Measurements from ENCODE around the gene IFIH1.

Gene IFIH1

DNA sequence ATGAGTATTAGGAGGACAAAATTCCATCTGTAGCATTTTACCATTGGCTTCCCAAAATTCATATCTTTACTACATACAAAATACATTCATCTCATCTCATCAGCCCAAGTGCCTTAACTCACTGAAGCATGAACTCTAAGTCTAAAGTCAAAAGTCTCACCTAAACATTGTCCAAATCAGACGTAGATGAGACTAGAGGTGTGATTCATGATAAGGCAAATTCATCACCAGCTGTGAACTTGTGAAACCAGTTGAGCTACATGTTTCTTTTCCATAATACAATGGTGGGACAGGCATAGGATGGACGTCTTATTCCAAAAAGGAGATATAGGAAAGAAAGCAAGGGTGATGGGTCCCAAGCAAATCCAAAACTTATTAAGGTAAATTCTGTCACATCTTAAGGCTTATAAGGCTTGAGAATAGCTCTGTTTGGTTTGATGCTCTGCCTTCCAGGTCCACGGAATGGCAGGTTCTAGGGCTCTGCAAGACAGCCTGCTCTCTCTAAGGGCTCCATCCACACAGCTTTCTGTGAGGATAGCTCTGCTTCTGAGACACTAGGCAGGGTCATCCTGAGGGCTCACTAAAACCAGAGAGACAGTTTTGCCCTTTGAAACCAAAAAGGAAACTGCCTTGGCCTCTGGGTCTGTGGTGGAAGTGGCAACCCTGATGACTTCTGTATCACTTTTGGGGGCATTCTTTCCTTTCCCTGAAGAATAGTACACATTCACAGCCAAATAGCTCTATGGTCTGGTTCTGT is 9.6 kb downstream of the IFIH1 start:
- no peak for DNase-seq (ENCODE audit: low read depth in 2 of 2)

DNA sequence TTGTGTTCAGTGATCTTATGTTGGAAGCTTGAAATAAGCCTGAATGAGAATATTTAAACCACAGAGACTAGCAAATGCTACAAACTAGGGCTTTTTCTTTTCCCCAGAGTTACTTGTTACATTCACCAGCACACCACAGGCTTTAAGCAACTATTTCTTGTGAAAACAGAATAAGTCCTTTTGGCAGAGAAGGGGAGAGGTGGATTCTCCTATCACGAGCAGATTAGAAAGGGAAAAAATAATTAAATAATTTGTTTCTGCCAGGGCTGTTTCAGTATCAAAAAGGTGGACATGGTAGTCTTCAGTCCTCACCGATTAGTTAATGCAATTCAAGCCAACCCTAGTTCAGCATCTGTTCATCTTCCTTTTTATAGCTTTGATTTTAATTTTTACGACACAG is 12.6 kb downstream of the IFIH1 start:
- no peak for DNase-seq (ENCODE audit: low read depth in 2 of 2)

DNA sequence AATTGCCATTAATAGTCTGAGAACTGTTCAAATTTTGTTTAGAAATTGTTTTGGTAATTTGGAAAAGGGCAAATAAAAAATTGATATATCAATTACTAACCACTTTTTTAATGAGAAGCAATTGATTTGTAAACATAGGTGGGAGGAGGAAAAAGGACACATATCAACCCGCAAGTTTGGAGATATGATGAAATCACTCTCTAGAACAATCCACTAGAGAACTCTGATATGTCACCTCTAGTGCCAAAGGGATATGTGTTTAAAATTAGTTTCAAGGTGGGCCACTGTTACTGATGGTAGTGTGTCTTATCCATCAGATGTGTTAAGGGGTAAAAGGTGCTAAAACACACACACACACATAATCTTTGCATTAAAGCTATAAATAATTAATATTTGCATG is 16.6 kb downstream of the IFIH1 start:
- no peak for DNase-seq (ENCODE audit: low read depth in 2 of 2)

DNA sequence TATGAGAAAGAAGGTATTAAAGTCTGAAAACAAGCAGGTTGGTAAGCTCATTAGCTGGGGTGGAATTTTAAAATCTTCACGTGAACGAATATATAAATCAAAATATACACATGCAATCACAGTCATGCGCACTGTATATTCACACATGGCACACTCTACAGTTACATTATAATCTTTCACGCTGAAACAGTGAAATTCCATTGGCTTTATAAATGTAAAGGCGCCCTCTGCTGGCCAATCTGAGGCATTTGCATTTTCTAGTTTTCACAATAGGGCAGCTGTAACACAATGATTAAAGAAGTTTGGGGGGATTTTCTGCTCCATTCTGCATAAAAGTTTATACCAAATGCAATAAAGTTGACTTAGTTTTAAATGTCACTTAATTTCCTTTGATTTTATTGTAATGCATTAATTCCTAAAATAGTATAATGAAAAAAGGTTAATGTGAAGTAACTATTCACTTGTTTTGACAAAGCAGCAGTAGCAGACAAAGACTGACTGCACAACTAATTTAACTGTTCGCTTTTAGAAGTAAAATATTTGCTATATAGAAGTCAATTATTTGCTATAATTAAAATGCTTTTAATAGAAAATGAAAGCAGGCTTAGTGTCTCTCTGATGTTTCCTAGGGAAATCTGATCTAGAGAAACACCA is 17.2 kb downstream of the IFIH1 start:
- no peak for DNase-seq (ENCODE audit: low read depth in 2 of 2)

DNA sequence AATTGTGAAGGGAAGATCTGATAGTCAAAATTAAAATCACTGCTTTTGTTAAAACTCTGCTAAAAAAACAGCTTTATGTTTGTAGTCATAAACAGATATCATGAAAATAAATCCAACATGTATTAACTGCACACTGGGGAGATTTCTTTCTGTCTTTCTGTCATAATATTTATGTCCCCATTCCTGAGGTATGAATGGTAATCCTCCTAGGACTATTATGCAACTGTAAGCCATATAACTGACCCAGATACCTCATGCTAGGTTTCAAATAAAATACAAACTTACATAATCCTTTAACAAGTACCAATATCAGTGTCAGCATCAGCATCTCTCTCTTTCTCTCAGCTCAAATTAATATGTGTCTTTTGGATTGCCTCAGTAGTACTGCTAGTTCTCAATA is 18.2 kb downstream of the IFIH1 start:
- DNase-seq (ENCODE audit: low read depth in 2 of 2): no peak

DNA sequence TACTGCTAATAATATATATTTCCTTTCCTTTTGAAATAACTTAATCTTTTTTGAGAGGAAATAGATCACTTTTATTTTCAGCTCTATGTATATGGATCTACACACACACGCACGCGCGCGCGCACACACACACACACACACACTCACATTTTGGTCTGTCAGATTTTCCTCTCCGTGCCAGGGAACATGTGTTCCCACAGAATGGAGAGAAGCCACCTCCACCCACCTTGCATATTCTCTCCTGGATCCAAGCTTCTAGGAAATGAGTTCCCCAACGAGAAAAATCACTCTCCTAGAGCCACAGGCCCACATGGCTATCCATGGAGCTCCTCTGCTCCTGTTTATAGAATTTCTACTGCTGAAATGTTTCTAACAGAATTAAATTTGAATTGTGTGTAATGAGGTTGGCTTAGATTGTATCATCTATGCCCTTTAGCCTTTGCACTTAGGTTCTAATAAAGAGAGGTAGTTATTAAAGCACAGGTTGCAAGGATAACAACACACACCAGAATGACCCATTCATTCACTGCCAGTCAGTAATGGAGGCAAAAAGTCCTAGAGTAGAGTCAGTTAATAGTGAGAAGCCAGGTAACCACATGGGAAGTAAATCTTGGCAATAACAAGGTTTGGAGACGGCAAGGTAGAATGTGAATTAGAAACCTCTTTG is 19.7 kb downstream of the IFIH1 start:
- DNase-seq (ENCODE audit: low read depth in 2 of 2): no peak

DNA sequence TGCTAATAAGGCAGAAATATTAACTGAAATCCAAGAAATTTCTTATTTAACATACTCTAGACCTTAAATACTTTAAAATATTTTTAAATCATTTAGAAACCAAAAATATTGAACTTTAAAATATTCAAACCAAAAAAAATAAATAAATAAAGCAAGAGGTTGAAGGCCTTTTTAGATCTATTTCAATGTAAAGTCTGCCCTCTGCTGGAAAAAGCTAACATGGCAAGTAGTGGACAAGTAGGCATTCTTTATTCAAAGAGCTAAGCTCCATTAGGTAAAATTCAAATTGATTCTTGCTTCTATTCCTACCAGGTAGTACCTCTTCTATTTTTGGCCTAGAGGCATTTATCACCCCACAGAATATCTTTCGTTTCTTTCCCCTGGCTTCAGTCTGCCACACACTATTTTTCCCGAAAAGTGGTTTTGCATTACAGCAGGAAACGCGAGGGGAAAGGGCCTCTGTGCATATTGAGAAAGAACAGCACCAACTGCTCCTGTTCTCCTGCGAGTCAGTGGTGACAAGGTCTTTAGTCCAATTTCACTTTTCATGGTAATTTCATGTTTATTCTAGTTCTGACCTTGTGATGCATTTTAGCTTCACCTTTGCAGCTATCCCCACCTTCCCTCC is 20.4 kb downstream of the IFIH1 start:
- DNase-seq (ENCODE audit: low read depth in 2 of 2): no peak

DNA sequence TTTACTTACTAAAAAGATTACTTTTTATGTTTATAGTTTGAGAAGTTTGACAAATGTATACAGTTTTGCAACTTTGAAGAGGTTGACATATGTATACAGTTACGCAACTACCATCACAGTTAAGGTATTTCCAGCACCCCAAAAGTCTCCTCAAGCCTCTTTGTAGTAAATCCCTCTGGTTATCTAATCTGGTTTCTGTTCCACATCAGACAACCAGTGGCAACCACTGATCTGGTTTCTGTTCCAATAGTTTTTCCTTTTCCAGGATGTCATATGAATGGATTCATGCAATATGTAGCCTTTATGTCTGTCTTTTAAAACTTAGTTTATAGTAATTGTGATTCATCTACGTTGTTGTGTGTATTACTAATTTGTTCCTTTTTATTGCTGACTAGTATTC is 23.5 kb downstream of the IFIH1 start:
- DNase-seq (ENCODE audit: low read depth in 2 of 2): no peak

DNA sequence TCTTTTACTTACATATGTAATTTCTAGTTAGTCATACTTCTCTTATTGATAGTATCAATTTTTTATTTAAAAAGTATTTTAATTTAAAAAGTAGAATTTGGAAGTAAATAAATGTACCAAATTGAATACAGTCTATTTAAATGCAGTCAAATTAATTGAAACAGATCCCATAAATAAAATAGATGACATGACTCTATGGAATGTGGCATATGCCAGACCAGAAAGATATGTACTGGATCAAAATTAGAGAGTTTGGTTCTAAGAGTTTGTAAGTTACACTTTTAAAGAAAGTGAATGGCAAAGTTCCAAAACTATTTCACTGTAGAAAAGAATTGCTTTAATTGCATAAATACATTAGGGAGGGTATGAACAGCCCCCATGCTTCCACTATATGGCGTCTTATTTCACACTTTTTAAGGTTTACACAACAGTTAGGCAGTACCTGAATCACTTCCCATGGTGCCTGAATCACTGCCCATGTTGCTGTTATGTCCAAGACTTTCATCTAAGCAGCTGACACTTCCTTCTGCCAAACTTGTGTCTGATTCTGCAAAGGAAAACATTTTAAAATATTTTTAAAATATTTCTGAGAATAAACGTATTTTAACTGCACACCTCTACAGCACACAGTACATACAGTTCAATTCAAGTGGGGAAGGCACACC is 25.2 kb downstream of the IFIH1 start:
- DNase-seq (ENCODE audit: low read depth in 2 of 2): no peak

DNA sequence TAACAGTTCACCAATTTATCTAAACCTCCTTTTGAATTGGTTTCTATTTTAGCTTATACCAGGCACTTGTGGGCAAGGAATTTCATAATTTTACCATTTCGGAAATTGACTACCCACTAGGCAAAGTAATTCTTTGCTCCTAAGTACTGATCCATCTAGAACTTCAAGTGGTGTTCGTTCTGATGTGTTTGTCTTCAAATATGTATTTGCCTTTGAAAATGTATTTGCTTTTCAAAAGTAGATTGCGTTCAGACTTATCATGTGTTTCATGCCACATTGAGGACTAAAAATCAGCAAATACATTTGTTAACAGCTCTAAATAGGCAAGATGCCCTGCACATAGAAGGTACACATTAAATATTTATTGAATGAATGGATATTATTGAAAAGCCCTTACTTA is 26.7 kb downstream of the IFIH1 start:
- no peak for DNase-seq (ENCODE audit: low read depth in 2 of 2)

DNA sequence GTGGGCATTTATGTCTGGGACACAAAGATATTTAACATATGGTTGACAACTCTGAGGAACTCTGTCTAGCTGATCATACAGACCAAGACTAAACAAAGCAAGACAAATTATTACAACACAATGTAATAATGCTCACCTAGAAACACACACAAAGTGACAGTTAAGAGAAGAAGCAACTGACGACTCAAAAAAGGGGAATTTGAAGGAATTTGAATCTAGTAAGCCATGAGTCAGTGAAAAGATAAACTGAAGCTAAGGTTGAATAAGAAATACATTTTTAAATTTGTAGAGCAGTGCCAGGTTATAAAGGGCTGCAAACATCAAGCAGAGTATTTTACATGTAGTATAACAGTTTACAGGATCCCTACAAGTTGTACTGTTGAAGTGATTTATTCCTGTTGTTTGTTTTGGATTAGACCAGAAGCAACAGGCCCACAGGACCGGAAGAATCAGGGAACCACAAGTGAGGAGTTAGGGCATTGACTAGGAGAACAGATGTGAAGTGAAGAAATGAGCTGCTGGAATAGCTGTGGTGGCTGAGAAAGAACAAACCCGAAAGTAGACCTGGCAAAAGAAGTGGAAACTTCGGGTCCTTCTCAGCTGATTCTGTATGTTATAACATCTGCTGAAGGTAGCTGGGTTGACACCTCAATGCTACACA is 35.6 kb downstream of the IFIH1 start:
- no peak for DNase-seq (ENCODE audit: low read depth in 2 of 2)

DNA sequence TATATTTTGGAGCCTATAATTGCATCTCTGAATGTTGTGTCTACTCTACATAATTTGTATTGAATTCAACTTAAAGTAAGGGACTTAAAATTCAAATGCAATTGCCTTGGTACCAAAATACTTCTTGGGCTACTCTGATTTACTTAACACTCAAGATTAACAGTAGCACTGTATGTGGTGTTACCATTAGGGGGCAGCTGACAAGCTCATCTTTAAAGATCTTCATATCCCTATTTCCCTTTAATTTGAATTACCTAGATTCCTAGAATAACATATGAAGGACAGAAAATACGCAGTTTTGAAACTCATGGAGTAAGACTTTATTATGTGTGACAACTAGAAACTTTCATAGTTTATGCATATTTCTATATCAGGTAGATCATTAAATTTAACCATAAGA is 37.8 kb downstream of the IFIH1 start:
- no peak for DNase-seq (ENCODE audit: low read depth in 2 of 2)

DNA sequence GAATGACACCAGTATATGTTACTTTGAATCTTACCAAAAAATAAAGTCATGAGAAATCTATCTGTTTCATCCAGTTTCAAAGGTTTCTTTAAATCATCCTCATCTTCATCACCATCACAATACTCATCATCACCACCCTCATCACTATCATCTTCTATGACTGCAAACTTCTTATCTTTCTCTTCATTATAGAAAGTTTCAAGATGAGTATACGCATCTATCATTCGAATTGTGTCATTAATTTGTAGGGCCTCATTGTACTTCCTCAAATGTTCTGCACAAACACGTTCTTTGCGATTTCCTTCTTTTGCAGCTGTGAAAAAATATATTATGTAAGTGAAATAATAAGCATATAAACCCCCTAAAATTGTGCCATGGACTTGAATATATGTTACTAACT is 41.1 kb downstream of the IFIH1 start:
- DNase-seq (ENCODE audit: low read depth in 2 of 2): no peak

DNA sequence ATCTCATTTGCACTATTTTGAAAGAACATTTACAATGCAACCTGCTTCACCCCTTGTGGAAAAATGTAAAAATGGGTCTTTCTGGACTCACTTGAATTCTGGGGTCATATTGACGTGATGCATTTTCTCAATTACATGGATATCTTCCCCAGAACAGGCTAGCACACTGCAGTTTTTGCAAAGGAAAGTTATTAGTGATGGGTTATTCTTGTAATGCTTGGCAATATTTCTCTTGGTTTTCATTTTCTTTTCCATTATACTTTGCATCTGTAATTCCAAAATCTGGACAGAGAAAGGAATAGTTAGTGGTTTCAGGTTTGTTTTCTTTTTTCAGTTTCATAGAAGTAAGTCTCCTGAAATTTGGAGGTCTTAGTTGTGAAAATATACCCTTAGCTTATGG is 50.5 kb downstream of the IFIH1 start:
- no peak for DNase-seq (ENCODE audit: low read depth in 2 of 2)

DNA sequence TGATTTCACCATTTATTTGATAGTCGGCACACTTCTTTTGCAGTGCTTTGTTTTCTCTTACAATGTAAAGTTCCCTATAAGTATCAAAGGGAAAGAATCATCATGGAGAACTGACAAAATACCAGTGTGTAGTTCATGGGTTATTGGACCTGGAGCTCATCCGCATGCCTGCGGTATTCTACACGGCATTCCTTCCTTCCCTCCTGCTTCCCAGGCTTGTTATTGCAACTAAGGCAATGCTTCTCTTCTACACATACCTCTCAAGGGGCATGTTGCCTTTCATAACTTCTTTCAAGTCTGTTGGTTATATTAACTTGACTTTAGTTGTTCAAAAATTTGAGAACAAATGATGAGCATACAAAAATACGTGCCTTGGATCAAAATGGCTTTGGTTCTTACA is 51.0 kb downstream of the IFIH1 start:
- no peak for DNase-seq (ENCODE audit: low read depth in 2 of 2)

DNA sequence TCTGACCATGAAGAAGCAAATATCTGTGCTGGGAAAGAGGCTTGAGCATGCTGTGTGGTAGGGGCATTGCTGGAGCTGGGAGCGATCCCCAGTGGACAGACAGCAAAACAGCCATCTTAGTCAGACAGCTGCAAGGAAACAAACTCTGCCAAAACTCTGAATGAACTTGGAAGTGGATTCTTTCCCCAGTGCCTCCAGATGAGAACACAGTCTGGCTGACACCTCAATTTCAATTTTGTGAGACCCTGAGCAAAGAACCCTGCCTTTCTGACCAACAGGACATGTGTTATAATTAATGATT is 52.1 kb downstream of the IFIH1 start:
- no peak for DNase-seq (ENCODE audit: low read depth in 2 of 2)

DNA sequence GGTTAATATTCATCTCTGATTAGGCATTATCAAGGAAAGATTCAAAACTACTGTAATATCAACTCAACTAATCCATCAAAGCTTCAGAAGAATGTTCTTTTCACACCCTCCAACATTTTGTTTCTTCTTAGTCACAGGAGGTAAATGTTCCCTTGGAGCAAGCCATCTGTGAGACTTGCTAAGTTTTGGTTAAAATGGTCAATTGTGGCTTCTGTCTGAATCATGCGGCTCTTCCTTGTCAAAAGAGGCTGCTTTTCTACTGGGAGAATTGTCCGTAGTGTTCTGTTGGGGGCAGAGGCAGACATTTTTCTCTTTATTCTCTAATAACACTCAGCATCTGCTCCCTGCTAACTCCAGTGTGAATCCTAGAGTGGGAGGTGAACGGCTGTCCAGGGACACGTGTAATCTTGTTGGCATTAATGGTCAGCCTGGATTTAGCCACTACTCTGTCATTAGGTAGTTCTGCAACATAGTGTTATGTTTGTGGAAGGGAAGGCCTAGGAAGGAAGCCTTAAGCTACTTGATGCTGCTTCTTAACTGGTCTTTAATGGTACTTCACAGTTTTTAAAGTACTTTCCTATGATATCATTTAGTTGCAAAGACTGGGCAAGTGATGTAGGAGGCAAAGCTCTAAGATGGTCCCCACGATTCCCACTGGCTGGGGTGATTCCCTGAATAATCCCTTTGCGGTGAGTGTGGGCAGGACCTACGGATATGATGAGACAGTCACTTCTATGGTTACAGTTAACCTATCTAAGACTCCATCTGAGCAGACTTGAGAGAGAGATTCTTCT is 52.6 kb downstream of the IFIH1 start:
- no peak for DNase-seq (ENCODE audit: low read depth in 2 of 2)

DNA sequence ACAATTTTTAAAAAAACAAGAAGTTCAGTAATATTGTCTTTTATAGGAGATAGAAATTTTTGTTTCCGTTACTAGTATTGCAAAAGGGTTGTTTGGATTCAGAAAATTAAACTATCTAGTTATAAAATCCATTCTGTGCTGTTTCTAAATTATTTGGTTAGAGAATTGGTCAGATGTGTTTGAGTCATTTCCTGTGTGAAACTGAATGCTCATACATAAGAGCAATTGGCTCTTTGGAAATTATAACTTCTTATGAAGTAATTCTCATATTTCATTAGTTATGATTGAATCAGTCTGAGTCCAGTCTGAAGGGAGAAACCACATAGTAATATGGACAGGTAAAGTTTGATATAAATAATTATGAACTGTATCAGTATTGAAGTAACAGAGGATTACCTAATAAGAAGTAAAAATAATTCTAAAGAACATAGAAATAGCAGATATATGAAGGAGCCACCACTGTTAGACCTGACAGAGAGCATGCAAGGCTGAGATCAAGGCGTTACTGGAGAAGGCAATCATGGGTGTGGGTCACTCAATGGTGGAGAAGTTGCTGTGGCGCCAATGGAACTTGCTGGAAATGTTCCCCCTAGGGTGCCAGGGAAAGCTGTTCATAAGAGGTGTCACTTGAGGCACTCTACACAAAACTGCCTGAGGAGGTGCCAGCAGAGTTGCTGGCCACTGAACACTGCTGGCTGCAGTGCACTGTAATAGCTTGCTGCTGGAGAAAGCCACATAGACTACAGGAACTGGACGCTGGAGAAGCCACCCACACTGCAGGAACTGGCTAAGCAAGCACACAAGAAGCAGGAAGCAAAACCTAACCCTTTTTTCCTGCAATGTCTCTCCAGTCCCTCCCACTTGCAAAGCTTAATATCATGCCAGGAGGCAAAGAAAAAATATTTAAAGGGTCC is 57.2 kb downstream of the IFIH1 start:
- no peak for DNase-seq (ENCODE audit: low read depth in 2 of 2)

DNA sequence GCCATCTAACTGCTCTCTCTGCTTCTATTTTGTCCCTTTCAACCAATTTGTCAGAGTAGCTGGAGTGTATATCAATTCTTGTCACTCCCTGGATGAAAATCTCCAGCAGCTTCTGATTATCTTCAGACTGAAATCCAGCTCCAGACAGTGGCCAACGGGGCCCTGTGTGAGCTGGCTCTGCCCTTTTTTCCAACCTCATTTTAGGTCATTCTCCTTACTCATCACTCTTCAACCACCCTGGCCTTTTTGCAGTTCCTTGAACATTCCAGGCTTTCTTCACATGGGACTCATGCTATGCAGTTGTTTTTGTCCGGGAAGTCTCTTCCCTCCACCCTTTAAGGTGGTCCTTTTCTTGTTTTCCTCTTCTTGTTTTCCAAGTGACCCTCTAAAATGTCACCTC is 59.8 kb downstream of the IFIH1 start:
- DNase-seq (ENCODE audit: low read depth in 2 of 2): no peak

DNA sequence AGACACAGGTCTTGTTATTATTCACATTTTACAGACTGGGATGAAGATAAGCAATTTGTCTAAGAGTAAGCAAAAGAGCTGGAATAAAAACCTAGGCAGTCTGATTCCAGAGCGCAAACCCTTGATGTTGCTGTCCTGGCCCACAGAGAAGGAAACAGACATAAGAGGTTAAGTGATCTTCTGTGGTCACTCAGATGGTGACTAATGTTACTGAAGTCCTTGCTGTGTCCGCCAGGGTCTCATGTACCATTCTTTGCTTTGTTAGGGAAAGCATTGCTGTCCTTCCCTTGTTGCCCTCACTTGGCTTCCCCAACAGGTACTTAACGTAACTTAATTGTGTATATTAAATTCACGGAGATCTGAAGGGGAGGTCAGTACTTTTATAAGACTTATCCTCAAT is 60.3 kb downstream of the IFIH1 start:
- no peak for DNase-seq (ENCODE audit: low read depth in 2 of 2)

Data from stimulated activated CD4-positive, alpha-beta T cell treated with anti-CD3 and anti-CD28 coated beads, Interleukin-1b, Interleukin-23, amount 100 ng/mL, for 1 hour (primary cell).